GM12878 (cell line): Measurements from ENCODE around the gene GAMT.

Source experiments
- ATF7 ChIP-seq: fragments of 450-650 bp; IDR thresholded peaks from 2 replicates; pipeline ENCODE4 v1.6.1; 2016; ENCODE audit warnings: low read depth, mild to moderate bottlenecking
- CBX5 ChIP-seq: sonication (generic); IDR thresholded peaks from 2 replicates; pipeline ENCODE4 v1.6.1; 2016; ENCODE audit warnings: low read depth, moderate library complexity, mild to moderate bottlenecking, inconsistent platforms
- EP300 ChIP-seq, 2 experiments: fragments of 150-350 bp in 1 of 2; IDR thresholded peaks; 2 replicates each; pipeline ENCODE4 v1.6.1; 2011 to 2012; ENCODE audit warnings: low read depth in 2 of 2, low read length in 2 of 2, borderline replicate concordance in 1 of 2, improper control_type of control experiment in 1 of 2, inconsistent platforms in 1 of 2; ENCODE audit not compliant: control insufficient read depth in 1 of 2
- EZH2 ChIP-seq: IDR thresholded peaks from 2 replicates; pipeline ENCODE4 v1.6.1; 2012; ENCODE audit warnings: low read depth, mild to moderate bottlenecking, control low read depth, inconsistent platforms, low read length, borderline replicate concordance; ENCODE audit not compliant: control insufficient read depth
- FOS ChIP-seq: IDR thresholded peaks from 3 replicates; pipeline ENCODE4 v1.6.1; 2011; ENCODE audit warnings: borderline replicate concordance; ENCODE audit not compliant: insufficient read length; ENCODE audit errors: extremely low read depth
- MXI1 ChIP-seq: fragments of 150-350 bp; IDR thresholded peaks from 2 replicates; pipeline ENCODE4 v1.6.1; 2011; ENCODE audit warnings: low read depth, mild to moderate bottlenecking, inconsistent platforms, low read length, improper control_type of control experiment
- NR2C1 ChIP-seq: fragments of 450-650 bp; IDR thresholded peaks from 2 replicates; pipeline ENCODE4 v1.6.1; 2017; ENCODE audit warnings: antibody characterized with exemption, mild to moderate bottlenecking, moderate library complexity
- POLR2A ChIP-seq: IDR thresholded peaks from 2 replicates; pipeline ENCODE4 v1.6.1; 2011; ENCODE audit warnings: low read depth, mild to moderate bottlenecking, low read length
- SREBF2 ChIP-seq: IDR thresholded peaks from 2 replicates; pipeline ENCODE4 v1.6.1; 2012; ENCODE audit warnings: mild to moderate bottlenecking, low read length
- TBL1XR1 ChIP-seq: IDR thresholded peaks from 2 replicates; pipeline ENCODE4 v1.6.1; 2012; ENCODE audit warnings: low read depth, low read length, improper control_type of control experiment
- ZSCAN29 ChIP-seq: fragments of 450-650 bp; IDR thresholded peaks from 2 replicates; pipeline ENCODE4 v1.6.1; 2017; ENCODE audit warnings: mild to moderate bottlenecking, moderate library complexity
- TF ChIP-seq, protein P1 (sequence below), 3 experiments: IDR thresholded peaks in 2 of 3; conservative IDR thresholded peaks in 1 of 3; 2 replicates each; pipeline ENCODE4 v1.5.1; 2011; ENCODE audit warnings: low read depth in 3 of 3, low read length in 3 of 3, mild to moderate bottlenecking in 3 of 3, control low read depth in 2 of 3, moderate library complexity in 2 of 3, inconsistent platforms in 1 of 3, mixed read lengths in 1 of 3; ENCODE audit not compliant: control insufficient read depth in 2 of 3, insufficient read depth in 1 of 3; ENCODE audit errors: extremely low read depth in 1 of 3
- TF ChIP-seq, protein P2 (sequence below): IDR thresholded peaks from 2 replicates; pipeline ENCODE4 v1.6.1; 2012; ENCODE audit warnings: low read depth, low read length, improper control_type of control experiment
- TF ChIP-seq, protein P3 (sequence below): IDR thresholded peaks from 2 replicates; pipeline ENCODE4 v1.6.1; 2011; ENCODE audit warnings: borderline replicate concordance, low read depth, mild to moderate bottlenecking, moderate library complexity, low read length; ENCODE audit not compliant: insufficient read depth, poor library complexity, severe bottlenecking

DNA sequence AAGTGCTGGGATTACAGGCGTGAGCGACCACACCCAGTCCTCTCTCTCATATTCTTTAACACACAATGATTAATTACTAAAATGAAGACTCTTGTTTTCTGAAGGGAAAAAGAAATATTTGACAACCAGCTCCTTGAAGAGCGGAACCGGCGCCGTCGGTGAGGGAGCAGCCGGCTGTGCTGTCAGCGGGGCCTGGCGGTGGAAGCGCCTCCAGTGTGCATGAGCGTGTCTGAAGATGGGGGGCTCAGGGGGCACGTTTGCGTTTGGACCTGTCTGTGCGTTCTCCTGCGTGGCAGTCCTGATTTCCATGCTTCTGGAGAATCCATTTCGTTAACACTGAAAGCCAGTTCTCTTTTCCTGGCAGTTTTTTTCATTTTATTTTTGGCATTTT lies 24.9 kb downstream of the GAMT start:
- TF ChIP-seq ATF7 (no peak), POLR2A (no peak), FOS (no peak), EZH2 (no peak), TBL1XR1 (no peak), CBX5 (no peak), EP300 (IDR thresholded peaks at IDR 0.05; ENCODE audit: borderline replicate concordance in 1 of 2, control insufficient read depth in 1 of 2, low read depth in 2 of 2, low read length in 2 of 2) (no peak), ZSCAN29 (no peak), NR2C1 (no peak), SREBF2 (no peak), MXI1 (no peak)
- TF ChIP-seq, protein P1, sequence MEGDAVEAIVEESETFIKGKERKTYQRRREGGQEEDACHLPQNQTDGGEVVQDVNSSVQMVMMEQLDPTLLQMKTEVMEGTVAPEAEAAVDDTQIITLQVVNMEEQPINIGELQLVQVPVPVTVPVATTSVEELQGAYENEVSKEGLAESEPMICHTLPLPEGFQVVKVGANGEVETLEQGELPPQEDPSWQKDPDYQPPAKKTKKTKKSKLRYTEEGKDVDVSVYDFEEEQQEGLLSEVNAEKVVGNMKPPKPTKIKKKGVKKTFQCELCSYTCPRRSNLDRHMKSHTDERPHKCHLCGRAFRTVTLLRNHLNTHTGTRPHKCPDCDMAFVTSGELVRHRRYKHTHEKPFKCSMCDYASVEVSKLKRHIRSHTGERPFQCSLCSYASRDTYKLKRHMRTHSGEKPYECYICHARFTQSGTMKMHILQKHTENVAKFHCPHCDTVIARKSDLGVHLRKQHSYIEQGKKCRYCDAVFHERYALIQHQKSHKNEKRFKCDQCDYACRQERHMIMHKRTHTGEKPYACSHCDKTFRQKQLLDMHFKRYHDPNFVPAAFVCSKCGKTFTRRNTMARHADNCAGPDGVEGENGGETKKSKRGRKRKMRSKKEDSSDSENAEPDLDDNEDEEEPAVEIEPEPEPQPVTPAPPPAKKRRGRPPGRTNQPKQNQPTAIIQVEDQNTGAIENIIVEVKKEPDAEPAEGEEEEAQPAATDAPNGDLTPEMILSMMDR (IDR thresholded peaks at IDR 0.05 in 2 of 3, conservative IDR thresholded peaks at IDR 0.05 in 1 of 3; ENCODE audit: control insufficient read depth in 2 of 3, extremely low read depth in 1 of 3, insufficient read depth in 1 of 3, low read depth in 3 of 3, low read length in 3 of 3), result no peak
- TF ChIP-seq, protein P2, sequence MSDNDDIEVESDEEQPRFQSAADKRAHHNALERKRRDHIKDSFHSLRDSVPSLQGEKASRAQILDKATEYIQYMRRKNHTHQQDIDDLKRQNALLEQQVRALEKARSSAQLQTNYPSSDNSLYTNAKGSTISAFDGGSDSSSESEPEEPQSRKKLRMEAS, result no peak
- TF ChIP-seq, protein P3, sequence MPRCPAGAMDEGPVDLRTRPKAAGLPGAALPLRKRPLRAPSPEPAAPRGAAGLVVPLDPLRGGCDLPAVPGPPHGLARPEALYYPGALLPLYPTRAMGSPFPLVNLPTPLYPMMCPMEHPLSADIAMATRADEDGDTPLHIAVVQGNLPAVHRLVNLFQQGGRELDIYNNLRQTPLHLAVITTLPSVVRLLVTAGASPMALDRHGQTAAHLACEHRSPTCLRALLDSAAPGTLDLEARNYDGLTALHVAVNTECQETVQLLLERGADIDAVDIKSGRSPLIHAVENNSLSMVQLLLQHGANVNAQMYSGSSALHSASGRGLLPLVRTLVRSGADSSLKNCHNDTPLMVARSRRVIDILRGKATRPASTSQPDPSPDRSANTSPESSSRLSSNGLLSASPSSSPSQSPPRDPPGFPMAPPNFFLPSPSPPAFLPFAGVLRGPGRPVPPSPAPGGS, result no peak
